Activated T-helper 1 cell treated with anti-CD3 and anti-CD28 coated beads, Interleukin-2, amount 50 U/mL, for 16 hours (primary cell): ENCODE measurements around the gene IL2RA.
"Not testable (repeated sequence)": the region's sequence is repeated elsewhere in the genome, so short reads cannot be mapped to it uniquely, and the experiment has no call there.

Experiments used
- DNase-seq, 2 donors: peaks; one replicate each; pipeline ENCODE4 v3.0.0-alpha.2; 2020; ENCODE audit warnings: low read depth in 1 of 2, low spot score in 1 of 2

The IL2RA gene

GRCh38 chr10:6083523-6084475 lies 21.6 kb upstream of the IL2RA start:
- DNase-seq = no peak

DNA sequence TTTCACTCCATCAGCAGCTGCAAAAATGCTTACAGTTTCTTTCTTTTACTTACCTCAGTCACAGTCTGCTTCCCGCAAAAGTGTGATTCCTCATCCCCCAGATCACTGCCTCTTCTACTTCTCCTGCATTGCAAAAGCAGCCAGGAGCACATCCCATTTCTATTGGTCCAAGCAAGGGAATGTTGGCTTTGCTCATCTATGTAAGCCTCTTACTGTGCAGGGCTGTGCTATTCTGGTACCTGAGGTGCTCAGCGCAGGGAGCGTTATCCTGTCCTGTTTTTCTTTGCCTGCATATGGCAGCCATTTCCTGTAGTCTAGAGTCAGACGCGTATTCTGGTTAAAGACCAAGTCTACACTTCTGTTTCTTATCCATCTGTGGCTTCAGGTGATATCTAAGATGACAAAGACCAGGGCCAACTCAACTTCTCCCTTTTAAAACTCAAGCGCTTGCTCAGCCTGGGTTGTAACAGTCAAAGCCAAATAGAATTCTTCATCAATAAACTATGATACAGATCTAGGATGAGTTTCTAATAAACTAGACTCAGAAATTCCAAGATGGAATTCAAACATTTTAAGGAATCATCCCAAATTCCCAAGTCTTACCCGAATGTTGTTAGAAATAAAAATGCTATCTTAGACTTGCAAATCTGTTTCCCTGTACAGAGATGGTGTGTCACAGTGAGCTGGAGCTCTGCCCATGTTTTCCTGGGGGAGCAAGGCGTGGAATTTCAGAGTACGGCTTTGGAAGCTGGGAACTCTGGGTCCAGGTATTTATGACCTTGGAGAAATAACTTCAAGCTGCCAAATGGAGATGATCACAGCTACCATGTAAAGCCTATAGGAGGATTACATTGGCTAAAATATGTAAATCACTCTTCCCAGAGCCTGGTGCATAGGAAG lies 20.6 kb upstream of the IL2RA start:
- no peak for DNase-seq

DNA sequence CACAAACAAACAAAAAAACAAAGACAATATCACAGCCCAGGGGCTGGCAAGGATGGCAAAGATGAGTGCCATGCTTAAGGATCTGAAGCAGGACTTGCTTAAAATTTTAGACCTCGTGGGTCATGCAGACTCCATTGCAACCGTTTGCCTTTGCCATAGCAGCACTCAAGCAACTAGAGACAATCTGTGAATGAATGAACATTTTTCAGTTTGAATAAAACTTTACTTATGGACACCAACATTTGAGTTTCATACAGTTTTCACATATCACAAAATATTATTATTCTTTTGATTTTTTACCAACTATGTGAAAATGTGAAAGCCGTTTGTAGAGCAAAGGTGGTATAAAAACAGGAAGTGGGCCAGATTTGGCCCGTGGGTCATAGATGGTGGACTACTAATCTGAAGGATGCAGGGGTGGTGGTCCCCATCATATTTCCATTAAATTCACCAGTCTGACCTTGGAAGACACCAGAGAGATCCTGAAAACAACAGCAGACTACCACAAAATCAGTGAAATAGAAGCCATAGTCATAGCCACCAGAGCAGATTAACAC lies 18.3 kb upstream of the IL2RA start:
- DNase-seq = no peak

- no peak for DNase-seq
These were observed 16.9 kb upstream of the IL2RA start for GRCh38 chr10:6079044-6079443.

GRCh38 chr10:6077071-6077675 lies 15.0 kb upstream of the IL2RA start:
- DNase-seq = no peak

DNA sequence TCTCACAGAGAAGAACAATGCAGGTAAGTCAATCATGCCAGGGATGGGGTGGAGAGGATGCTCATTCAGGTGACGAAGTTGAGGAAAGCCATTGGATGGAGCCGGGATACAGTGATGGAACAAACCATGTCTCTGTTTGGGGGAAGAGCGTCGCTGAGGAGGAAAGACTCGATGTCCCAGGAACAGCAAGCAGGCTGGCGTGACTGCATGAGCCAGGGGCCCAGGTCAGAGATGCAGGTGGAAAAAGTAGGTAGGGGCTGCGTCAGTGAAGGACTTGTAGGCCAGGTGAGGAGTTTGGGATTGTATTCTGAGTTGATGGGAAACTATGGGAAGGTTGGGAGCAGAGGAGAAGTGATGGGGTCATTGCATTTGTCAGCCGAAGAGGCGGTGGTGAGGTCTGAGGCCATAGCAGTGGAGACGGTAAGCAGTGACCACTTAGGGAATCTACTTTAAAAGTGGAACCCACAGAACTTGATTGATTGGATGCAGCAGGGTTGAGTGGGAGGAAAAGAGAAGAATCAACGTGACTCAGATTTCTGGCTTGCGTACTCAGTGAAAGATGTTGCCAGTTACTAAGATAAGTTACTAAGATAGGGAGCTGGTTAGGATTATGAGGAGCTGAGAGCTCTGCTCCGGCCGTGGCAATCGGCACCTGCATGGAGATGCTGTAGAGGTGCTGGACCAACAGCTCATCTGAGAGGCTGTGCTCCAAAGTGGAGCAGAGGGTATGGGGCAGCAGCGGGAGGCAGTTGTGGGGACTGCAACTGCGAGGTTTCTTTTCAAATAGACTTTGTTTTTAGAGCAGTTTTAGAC lies 12.5 kb upstream of the IL2RA start:
- no peak for DNase-seq

DNA sequence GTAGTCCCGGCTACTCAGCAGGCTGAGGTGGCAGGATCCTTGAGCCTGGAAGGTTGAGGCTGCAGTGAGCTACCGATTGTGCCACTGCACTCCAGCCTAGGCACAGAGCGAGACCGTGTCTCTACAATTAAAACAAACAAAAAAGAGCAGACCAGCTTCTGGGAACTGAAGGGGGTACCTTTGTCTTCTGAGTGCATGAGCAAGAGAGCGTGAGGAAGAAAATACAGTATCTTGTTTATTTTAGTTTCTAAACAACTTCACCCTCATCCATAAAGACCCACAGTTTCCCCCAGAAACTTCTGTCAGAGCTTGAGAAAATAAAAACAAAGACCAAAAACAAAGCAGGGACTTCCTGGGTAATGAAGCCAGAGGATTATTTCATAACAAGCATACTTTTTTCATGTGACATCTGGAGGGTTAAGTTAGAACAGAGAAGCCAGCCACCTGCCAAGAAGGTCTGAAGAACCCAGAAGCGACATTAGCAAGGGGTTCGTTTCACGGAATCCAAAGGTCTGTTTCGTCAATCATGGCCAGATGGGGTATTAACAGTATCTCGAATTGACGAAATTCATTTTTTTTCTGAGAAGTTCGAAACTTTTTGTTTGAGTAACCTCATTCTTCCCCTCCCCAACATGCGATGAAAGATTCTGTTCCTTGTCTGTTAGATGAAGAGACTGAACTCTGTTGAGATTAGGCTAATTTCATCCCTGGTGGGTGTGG lies 10.2 kb upstream of the IL2RA start:
- no peak for DNase-seq

DNA sequence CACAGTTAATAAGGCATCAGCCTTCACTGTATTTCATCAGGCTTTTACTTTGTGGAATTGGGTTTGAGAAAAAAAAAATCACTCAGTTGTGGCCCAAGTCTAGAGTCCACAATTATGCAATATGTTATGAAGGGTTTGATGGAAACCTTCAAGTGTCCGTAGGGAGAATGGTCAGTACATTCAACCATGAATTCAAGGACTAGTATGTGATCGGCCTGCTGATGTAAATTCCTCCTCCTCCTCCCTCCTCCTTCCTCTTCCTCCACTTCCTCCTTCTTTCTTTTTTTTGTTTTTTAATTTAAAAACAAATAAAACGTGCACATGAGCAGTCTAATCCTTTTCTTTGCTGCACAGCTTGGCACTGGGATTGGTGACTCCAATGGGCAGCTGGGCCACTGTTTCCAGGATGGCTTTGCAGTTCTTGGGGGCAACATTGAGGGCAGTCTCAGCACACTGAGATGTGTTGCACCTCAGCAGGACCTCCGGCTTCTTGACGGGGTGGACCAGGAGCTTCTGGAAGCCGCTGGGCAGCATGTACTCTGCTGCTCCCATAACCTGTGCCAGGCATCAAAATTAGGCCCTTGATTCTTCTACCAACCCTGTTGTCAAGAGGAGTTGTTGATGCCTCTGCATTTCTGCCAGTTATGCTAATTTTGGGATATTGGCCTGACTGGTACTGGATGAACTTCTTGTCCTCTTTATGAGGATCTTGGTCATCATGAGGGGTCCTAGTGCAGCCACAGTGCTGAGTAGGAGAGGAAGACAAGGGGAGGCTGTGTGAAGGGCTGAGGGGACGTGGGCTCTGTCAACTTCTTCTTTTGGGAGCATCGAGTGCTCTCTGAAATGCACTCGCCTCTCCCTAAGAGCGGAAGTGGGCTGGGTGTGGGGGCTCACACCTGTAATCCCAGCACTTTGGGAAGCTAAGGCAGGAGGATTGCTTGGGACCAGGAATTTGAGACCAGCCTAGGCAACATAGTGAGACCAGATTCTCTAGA lies 9.3 kb upstream of the IL2RA start:
- DNase-seq = no peak

- no peak for DNase-seq
These were observed 8.5 kb upstream of the IL2RA start for GRCh38 chr10:6070660-6071059.

DNA sequence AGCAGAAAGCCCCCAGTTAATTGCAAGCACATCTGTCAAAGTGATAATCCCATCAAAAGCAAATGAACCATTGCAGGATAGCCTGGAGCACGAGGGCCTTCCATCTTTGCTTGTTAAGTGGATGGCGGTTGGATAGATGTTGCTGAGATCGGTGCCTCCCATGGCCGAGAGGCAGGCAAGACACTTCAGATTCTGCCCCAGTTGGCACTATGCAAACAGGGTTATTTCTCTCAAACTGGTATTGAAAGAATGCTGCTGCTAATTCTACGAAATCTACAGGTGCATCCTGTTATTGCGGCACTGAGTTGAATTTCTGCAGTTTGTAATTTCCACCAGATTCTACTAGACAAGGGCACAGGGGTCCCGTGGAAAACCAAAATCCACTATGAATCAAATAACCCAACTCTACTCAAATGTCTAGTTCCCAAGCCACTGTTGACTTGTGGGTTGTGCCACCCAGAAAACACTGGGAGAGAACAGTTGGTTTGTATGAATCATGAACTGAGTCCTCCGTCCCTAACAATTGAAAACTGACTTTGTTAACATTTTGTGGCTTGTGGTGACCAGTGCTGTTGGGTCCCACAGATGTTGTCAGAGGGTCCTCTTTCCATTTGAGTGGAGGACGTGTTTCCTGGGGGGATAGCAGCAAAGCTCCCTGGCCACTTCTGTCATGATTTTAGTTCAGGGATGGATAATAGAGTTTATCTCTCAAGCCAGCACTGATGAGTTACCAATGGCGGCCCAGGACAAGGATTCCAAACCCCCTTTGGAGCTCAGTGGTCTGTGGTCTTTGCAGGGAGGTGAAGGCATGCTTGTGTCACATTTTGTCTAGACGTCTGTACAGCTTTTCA lies 7.1 kb upstream of the IL2RA start:
- no peak for DNase-seq

- no peak for DNase-seq
These were observed 6.3 kb upstream of the IL2RA start for GRCh38 chr10:6068422-6068821.

- no peak for DNase-seq
These were observed 5.8 kb upstream of the IL2RA start for GRCh38 chr10:6068006-6068405.

DNA sequence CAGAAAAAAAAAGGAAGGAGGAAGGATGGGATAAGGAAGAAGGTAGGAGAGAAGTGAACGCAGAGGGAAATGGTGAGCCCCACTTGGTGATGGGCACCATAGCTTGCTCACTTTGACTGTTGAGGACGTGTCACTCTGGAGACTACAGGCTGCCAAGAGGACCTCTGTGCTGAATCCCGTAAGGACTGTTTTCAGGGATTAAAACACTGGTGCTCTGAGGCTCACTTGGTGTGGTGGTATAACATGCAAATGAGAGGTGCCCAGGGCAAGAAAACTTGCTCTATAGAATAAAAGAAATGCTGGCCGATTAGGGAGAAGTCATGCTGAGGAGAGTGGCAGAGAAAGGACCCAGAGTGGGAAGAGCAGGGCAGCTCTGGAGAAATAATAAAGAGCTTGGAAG lies 5.3 kb upstream of the IL2RA start:
- no peak for DNase-seq

- DNase-seq = no peak
These were observed 3.7 kb upstream of the IL2RA start for GRCh38 chr10:6065835-6066234.

GRCh38 chr10:6065406-6065805 lies 3.2 kb upstream of the IL2RA start:
- DNase-seq = no peak

- not testable (repeated sequence) for DNase-seq
These were observed 2.6 kb upstream of the IL2RA start for GRCh38 chr10:6064726-6065125.

DNA sequence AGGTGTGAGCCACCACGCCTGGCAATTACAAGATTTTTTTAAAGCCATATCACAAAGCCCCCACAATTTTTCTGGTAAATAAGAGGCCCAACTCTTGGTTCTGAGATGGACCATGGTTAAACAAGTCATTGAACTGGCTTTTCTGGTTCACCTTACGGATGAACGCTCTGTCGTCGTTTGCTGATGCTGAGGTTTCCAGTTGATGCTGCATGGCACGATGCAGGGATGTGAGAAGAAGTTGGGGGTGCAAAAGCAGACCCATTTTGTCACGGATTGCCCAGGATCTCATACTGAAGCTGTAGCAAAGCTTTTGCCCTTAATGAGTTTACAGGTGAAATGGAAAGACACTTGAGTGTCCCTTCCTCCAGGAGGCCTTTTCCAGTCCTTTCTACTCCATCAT lies 2.0 kb upstream of the IL2RA start:
- no peak for DNase-seq

GRCh38 chr10:6061056-6061455 lies 1.1 kb downstream of the IL2RA start:
- DNase-seq = no peak
